Suprapubic skin (tissue), 4 donors: ENCODE results near the gene TBC1D17.

ENCODE experiments used
- CTCF ChIP-seq, 2 donors: fragments of 200-600 bp in 1 of 2; fragments of 450-650 bp in 1 of 2; sonication (generic) in 1 of 2; IDR thresholded peaks; one replicate each; pipeline ENCODE4 v1.5.1; 2016 to 2019; ENCODE audit warnings: antibody characterized with exemption in 2 of 2, mild to moderate bottlenecking in 1 of 2, moderate library complexity in 1 of 2
- EP300 ChIP-seq: sonication (generic); formaldehyde crosslinking; IDR thresholded peaks from one replicate; pipeline ENCODE4 v1.6.1; 2017; ENCODE audit warnings: antibody characterized with exemption
- POLR2A ChIP-seq, 2 donors: fragments of 450-650 bp; IDR thresholded peaks; one replicate each; pipeline ENCODE4 v1.6.1; 2017; ENCODE audit warnings: antibody characterized with exemption in 2 of 2, mild to moderate bottlenecking in 2 of 2, moderate library complexity in 2 of 2
- POLR2AphosphoS5 ChIP-seq, 3 donors: sonication (generic); formaldehyde crosslinking; IDR thresholded peaks; one replicate each; pipeline ENCODE4 v1.6.1; 2017; ENCODE audit warnings: antibody characterized with exemption in 3 of 3

- no peak for TF ChIP-seq CTCF (IDR thresholded peaks at IDR 0.05)
- TF ChIP-seq POLR2A (IDR thresholded peaks at IDR 0.05), result no peak
- TF ChIP-seq EP300, result no peak
- no peak for TF ChIP-seq POLR2AphosphoS5 (IDR thresholded peaks at IDR 0.05)
Measured at GRCh38 chr19:49875177-49875576, 2.3 kb upstream of the TBC1D17 start.
